Immature natural killer cell (primary cell): ENCODE measurements around the gene CNTN1. TPM values are rescaled to one million over a fixed set of nuclear protein-coding genes. Genes with fewer than 3 reads are reported as not detected.

ENCODE experiments used
- DNase-seq, 3 donors: peaks; one replicate each; pipeline ENCODE4 v3.0.0; 2022; ENCODE audit warnings: mixed read lengths in 1 of 3
- H3K27ac Mint-ChIP-seq, 6 donors: one replicate each; pipeline ENCODE4 v1.8.0; 2020; ENCODE audit warnings: mixed read lengths in 6 of 6, mild to moderate bottlenecking in 5 of 6, inconsistent platforms in 4 of 6, moderate library complexity in 3 of 6
- H3K27me3 Mint-ChIP-seq, 3 donors: one replicate each; pipeline ENCODE4 v1.8.0; 2020 to 2021; ENCODE audit warnings: low read depth in 3 of 3, mild to moderate bottlenecking in 3 of 3, mixed read lengths in 3 of 3, moderate library complexity in 3 of 3, inconsistent platforms in 1 of 3
- H3K36me3 Mint-ChIP-seq, 3 donors: one replicate each; pipeline ENCODE4 v1.8.0; 2020; ENCODE audit warnings: mixed read lengths in 3 of 3, inconsistent platforms in 2 of 3, mild to moderate bottlenecking in 2 of 3
- H3K4me1 Mint-ChIP-seq, 2 donors: one replicate each; pipeline ENCODE4 v1.8.0; 2020; ENCODE audit warnings: inconsistent platforms in 2 of 2, mild to moderate bottlenecking in 2 of 2, mixed read lengths in 2 of 2, moderate library complexity in 1 of 2
- H3K4me3 Mint-ChIP-seq, 5 donors: one replicate each; pipeline ENCODE4 v1.8.0; 2020; ENCODE audit warnings: mild to moderate bottlenecking in 5 of 5, mixed read lengths in 5 of 5, inconsistent platforms in 3 of 5, moderate library complexity in 3 of 5
- H3K9me3 Mint-ChIP-seq, 6 donors: one replicate each; pipeline ENCODE4 v1.8.0; 2020; ENCODE audit warnings: mild to moderate bottlenecking in 6 of 6, mixed read lengths in 6 of 6, inconsistent platforms in 4 of 6, moderate library complexity in 3 of 6
- polyA plus RNA-seq, 3 donors: library from polyadenylated mRNA; unstranded; fragments of 300-500 nt; fragmentation: Illumina TruSeq; gene quantifications; one replicate each; pipeline ENCODE4 v1.2.3, GENCODE V29; 2021

The CNTN1 gene
- polyA plus RNA-seq, result not detected

- Mint-ChIP-seq H3K4me1 (no peaks in the 10 kb centered on the region), H3K4me3 (no peak within 1 kb of the TSS), H3K27ac (no peak within 1 kb of the TSS), H3K27me3 (peaks cover 0 to 6% (median 0%) of the 10 kb centered on the region in 3 donors), H3K36me3 (no peaks in the 10 kb centered on the region), H3K9me3 (peaks cover 8 to 13% (median 11%) of the 10 kb centered on the region in 6 donors)
- no peak for DNase-seq
Measured at GRCh38 chr12:40691913-40692764, at the start of gene CNTN1. TSS of gene CNTN1 (plus strand) at chr12:40692439.

- Mint-ChIP-seq H3K36me3 (no peaks in the 10 kb centered on the region), H3K27ac (no peak overlapping the region), H3K27me3 (peaks cover 0 to 2% (median 0%) of the 10 kb centered on the region in 3 donors), H3K4me3 (no peak overlapping the region), H3K4me1 (no peaks in the 10 kb centered on the region), H3K9me3 (peaks cover 3 to 31% (median 21%) of the 10 kb centered on the region in 6 donors)
- no peak for DNase-seq
Measured at GRCh38 chr12:40643506-40643905, 48.7 kb upstream of the CNTN1 start.

GRCh38 chr12:40643976-40644375 lies 48.3 kb upstream of the CNTN1 start:
- Mint-ChIP-seq H3K9me3 (peaks cover 3 to 31% (median 20%) of the 10 kb centered on the region in 6 donors), H3K4me1 (no peaks in the 10 kb centered on the region), H3K4me3 (no peak overlapping the region), H3K27ac (no peak overlapping the region), H3K27me3 (peaks cover 0 to 2% (median 0%) of the 10 kb centered on the region in 3 donors), H3K36me3 (no peaks in the 10 kb centered on the region)
- no peak for DNase-seq

GRCh38 chr12:40644708-40645107 lies 47.5 kb upstream of the CNTN1 start:
- Mint-ChIP-seq H3K27me3 (peaks cover 0 to under 1% (median 0%) of the 10 kb centered on the region in 3 donors), H3K9me3 (peaks cover 3 to 26% (median 20%) of the 10 kb centered on the region in 6 donors), H3K4me1 (no peaks in the 10 kb centered on the region), H3K4me3 (no peak overlapping the region), H3K36me3 (no peaks in the 10 kb centered on the region), H3K27ac (no peak overlapping the region)
- DNase-seq, result no peak

- no peaks in the 10 kb centered on the region for H3K27me3 Mint-ChIP-seq
- H3K9me3 Mint-ChIP-seq, result peaks cover 3 to 26% (median 17%) of the 10 kb centered on the region in 6 donors
- no peak overlapping the region for H3K27ac Mint-ChIP-seq
- H3K4me1 Mint-ChIP-seq, result no peaks in the 10 kb centered on the region
- DNase-seq, result no peak
- no peaks in the 10 kb centered on the region for H3K36me3 Mint-ChIP-seq
- H3K4me3 Mint-ChIP-seq, result no peak overlapping the region
Measured at GRCh38 chr12:40645361-40645760, 46.9 kb upstream of the CNTN1 start.

- Mint-ChIP-seq H3K4me1 (no peaks in the 10 kb centered on the region), H3K9me3 (peaks cover 5 to 19% (median 13%) of the 10 kb centered on the region in 6 donors), H3K36me3 (no peaks in the 10 kb centered on the region), H3K4me3 (no peak overlapping the region), H3K27me3 (no peaks in the 10 kb centered on the region), H3K27ac (no peak overlapping the region)
- DNase-seq, result no peak
Measured at GRCh38 chr12:40646456-40646855, 45.8 kb upstream of the CNTN1 start.

GRCh38 chr12:40646911-40647310 lies 45.3 kb upstream of the CNTN1 start:
- no peak for DNase-seq
- Mint-ChIP-seq H3K27me3 (no peaks in the 10 kb centered on the region), H3K36me3 (no peaks in the 10 kb centered on the region), H3K27ac (no peak overlapping the region), H3K9me3 (peaks cover 5 to 15% (median 13%) of the 10 kb centered on the region in 6 donors), H3K4me1 (no peaks in the 10 kb centered on the region), H3K4me3 (no peak overlapping the region)

GRCh38 chr12:40647651-40648050 lies 44.6 kb upstream of the CNTN1 start:
- H3K4me1 Mint-ChIP-seq, result no peaks in the 10 kb centered on the region
- H3K27me3 Mint-ChIP-seq, result no peaks in the 10 kb centered on the region
- H3K9me3 Mint-ChIP-seq, result peaks cover 5 to 14% (median 11%) of the 10 kb centered on the region in 6 donors
- H3K27ac Mint-ChIP-seq, result no peak overlapping the region
- no peak for DNase-seq
- no peak overlapping the region for H3K4me3 Mint-ChIP-seq
- H3K36me3 Mint-ChIP-seq, result no peaks in the 10 kb centered on the region

GRCh38 chr12:40648519-40648918 lies 43.7 kb upstream of the CNTN1 start:
- Mint-ChIP-seq H3K4me1 (no peaks in the 10 kb centered on the region), H3K27ac (no peak overlapping the region), H3K9me3 (peaks cover 2 to 14% (median 9%) of the 10 kb centered on the region in 6 donors), H3K36me3 (no peaks in the 10 kb centered on the region), H3K4me3 (no peak overlapping the region), H3K27me3 (no peaks in the 10 kb centered on the region)
- no peak for DNase-seq

GRCh38 chr12:40650038-40650704 lies 42.1 kb upstream of the CNTN1 start:
- Mint-ChIP-seq H3K27ac (no peak overlapping the region), H3K4me1 (no peaks in the 10 kb centered on the region), H3K9me3 (peaks cover under 1 to 11% (median 3%) of the 10 kb centered on the region in 6 donors), H3K36me3 (no peaks in the 10 kb centered on the region), H3K4me3 (no peak overlapping the region), H3K27me3 (no peaks in the 10 kb centered on the region)
- DNase-seq, result no peak

GRCh38 chr12:40655451-40655850 lies 36.8 kb upstream of the CNTN1 start:
- Mint-ChIP-seq H3K36me3 (no peaks in the 10 kb centered on the region), H3K9me3 (peaks cover 0 to 22% (median 15%) of the 10 kb centered on the region in 6 donors), H3K27ac (no peak overlapping the region), H3K4me3 (no peak overlapping the region), H3K27me3 (no peaks in the 10 kb centered on the region), H3K4me1 (no peaks in the 10 kb centered on the region)
- no peak for DNase-seq

- no peaks in the 10 kb centered on the region for H3K36me3 Mint-ChIP-seq
- H3K9me3 Mint-ChIP-seq, result peaks cover 1 to 33% (median 22%) of the 10 kb centered on the region in 6 donors
- no peak for DNase-seq
- no peak overlapping the region for H3K27ac Mint-ChIP-seq
- no peaks in the 10 kb centered on the region for H3K4me1 Mint-ChIP-seq
- no peaks in the 10 kb centered on the region for H3K27me3 Mint-ChIP-seq
- no peak overlapping the region for H3K4me3 Mint-ChIP-seq
Measured at GRCh38 chr12:40662366-40662765, 29.9 kb upstream of the CNTN1 start.

- H3K27ac Mint-ChIP-seq, result no peak overlapping the region
Measured at GRCh38 chr12:40663781-40664180, 28.5 kb upstream of the CNTN1 start.

GRCh38 chr12:40668099-40668529 lies 24.1 kb upstream of the CNTN1 start:
- no peaks in the 10 kb centered on the region for H3K36me3 Mint-ChIP-seq
- H3K27ac Mint-ChIP-seq, result no peak overlapping the region
- no peak for DNase-seq
- H3K4me3 Mint-ChIP-seq, result no peak overlapping the region
- H3K9me3 Mint-ChIP-seq, result peaks cover 3 to 14% (median 11%) of the 10 kb centered on the region in 6 donors
- H3K4me1 Mint-ChIP-seq, result no peaks in the 10 kb centered on the region
- H3K27me3 Mint-ChIP-seq, result no peaks in the 10 kb centered on the region

More at GRCh38 chr12:40663781-40664180, 28.5 kb upstream of the CNTN1 start:
- no peak for DNase-seq
- H3K9me3 Mint-ChIP-seq, result peaks cover 1 to 27% (median 15%) of the 10 kb centered on the region in 6 donors
- no peaks in the 10 kb centered on the region for H3K27me3 Mint-ChIP-seq
- no peaks in the 10 kb centered on the region for H3K36me3 Mint-ChIP-seq
- H3K4me3 Mint-ChIP-seq, result no peak overlapping the region
- no peaks in the 10 kb centered on the region for H3K4me1 Mint-ChIP-seq
